Dermis blood vessel endothelial cell (primary cell): Measurements from ENCODE around the gene LARP1. TPM values are rescaled to one million over a fixed set of nuclear protein-coding genes. Genes with fewer than 3 reads are reported as not detected.
"Not testable (repeated sequence)": the region's sequence is repeated elsewhere in the genome, so short reads cannot be mapped to it uniquely, and the experiment has no call there.

ENCODE experiments used
- DNase-seq: peaks from one replicate; pipeline ENCODE4 v3.0.0; 2010
- total RNA-seq: library from RNA; depleted of rRNA; stranded (reverse); fragments of >200 nt; gene quantifications from 2 replicates; pipeline ENCODE4 v1.2.3, GENCODE V29; 2014

LARP1 gene
- total RNA-seq, 1 donor from 2014 or later, result 43.7 TPM

DNA sequence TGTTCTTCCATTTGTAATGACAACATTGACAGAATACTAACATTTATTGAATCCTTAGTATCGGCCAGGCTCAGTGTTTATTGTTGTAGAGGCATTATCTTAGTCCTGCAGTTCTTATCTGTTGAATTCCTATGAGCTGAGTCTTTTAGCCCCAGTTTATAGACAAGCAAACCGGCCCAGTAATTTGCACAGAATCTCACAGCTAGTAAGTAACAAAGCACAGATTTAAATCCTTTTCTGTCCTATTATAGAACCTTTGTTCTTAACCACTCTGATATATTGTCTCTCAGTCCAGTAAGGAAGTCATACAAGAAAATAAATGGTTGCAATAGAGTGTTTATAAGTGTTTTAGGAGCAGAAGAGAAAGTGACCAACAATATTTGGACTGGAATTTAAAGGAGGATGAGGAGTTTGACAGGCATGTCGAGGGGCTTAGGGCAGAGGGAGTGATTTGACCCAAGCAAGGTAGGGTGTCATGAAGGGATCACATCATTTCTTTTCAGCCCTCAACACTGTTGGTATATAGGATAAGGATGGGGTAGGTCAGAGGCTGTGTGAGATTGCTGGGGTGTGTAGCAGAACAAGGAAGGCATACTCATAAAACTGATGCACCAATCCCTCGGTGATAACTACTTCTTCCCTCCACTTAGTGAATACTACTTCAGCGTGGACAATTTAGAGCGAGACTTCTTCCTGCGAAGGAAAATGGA is 39.5 kb downstream of the LARP1 start:
- peak; percentile 29 for DNase-seq

GRCh38 chr5:154795235-154795596 is 40.0 kb downstream of the LARP1 start:
- no peak for DNase-seq

DNA sequence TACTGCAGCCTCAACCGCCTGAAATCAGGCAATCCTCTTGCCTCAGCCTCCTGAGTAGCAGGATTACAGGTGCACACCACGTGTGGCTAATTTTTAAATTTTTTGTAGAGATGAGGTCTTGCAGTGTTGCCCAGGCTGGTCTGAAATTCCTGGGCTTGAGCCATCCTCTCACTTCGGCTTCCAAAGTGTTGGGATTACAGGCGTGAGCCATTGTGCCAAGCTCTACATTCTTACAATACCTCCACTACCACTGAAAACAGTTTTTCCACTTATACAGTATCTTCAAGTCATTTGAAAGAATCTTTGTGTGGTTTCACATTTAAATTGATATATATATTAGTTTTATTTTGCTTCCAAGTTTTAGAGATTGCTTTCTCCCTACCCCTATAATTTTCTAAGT is 42.6 kb downstream of the LARP1 start:
- DNase-seq, result no peak

DNA sequence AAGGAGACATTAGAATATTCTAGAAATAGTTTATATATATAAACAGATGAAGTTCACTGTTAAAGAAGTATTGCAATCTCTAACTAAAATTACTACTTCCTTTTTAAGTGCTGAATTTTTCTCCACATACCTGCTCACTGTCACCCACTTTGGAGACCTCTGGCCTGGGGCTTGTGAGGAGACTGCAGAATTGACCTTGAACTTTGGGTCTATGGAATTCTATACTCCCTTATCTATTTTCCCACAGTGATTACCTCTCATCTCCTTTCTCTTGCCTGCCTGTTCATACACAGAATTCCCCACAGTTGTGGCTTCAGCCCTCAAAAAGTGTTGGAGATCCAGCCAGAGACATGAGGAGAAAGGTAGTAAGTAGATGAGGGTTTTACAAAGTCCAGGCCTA is 45.4 kb downstream of the LARP1 start:
- DNase-seq, result no peak

DNA sequence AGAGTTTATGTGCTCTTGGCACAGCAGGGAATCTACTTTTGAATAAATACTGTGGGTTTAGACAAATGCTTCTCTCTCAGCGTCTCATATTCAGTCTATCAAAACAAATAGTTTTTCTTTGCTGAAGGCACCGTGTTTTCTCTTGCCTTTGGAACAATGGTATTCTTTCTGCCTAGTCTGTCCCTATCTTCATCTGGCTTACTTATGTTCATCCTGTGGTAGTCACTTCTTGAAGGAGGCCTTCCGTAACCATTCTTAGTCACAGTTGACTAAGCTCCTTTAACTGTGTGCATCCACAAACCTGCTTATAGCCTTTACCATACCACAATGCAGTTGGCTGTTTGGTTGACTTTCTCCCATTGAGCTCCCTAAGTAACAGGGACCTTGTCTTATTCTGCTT is 45.9 kb downstream of the LARP1 start:
- DNase-seq, result peak; percentile 16

GRCh38 chr5:154802050-154802449 is 46.9 kb downstream of the LARP1 start:
- no peak for DNase-seq

GRCh38 chr5:154806176-154806575 is 51.0 kb downstream of the LARP1 start:
- DNase-seq, result no peak

DNA sequence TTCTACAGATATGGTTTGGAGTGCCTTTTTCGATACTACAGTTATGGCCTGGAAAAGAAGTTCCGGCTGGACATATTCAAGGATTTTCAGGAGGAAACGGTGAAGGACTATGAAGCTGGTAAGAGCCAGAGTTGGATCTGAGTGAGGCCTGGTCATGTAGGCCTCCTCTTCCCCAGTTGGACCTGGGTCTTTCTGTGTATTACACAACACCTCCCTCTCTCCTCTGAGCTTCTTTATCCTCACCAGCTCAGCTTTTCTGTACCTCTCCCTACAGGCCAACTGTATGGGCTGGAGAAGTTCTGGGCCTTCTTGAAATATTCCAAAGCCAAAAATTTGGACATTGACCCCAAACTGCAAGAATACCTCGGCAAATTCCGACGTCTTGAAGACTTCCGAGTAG is 56.1 kb downstream of the LARP1 start:
- no peak for DNase-seq

- DNase-seq, result peak; percentile 90
Measured at GRCh38 chr5:154811653-154812465, 56.7 kb downstream of the LARP1 start.

DNA sequence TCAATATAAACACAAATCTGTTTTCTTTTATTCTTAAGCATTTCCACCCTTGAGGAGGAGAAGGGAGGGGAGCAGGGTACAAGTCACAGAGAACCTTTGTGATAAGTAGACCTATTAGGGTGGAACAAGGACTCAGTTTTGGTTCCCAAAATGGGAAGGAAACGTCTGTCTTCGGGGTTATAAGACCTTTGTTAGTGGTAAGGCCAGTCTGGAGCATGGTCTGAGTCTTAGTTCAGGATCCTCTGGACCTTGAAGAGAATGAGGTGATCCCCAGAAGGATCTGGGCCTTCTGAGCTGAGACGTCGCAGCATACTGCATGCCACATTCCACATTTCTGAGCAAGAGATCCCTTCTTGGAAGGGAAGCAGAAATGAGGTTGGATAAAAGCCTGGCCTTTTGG is 58.0 kb downstream of the LARP1 start:
- no peak for DNase-seq

DNA sequence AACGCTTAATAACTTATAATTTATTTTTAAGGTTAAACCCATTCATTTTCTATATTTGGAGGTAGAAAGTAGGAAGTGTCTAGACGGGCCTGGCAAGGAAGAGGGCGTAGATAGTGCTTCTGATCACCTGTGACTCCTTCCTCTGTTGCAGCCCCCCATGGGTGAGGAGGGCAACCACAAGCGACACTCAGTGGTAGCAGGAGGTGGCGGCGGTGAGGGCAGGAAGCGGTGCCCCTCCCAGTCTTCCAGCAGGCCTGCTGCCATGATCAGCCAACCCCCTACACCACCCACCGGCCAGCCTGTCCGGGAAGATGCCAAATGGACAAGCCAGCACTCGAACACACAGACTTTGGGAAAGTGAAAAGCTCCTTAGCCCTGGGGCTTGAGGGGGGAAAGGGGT is 58.6 kb downstream of the LARP1 start:
- no peak for DNase-seq

DNA sequence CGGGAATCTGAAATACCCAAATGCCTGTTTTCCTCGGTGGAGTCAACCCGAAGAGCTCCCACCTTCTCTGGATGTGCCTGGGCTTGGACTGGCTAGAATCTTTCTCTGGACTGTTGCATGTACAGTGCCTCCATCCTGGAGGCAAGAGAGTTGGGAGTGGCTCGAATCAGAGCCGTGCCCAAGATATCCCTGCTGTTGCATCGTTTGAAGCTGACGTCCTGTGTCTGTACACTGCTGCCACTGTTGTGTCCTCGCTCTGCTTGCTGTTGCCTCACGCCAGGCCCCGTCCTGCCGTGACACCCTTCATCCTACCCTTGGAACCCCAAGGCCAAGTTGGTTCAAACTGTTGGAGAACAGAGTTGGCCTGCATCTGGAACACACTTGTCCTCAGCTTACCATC is 59.8 kb downstream of the LARP1 start:
- DNase-seq, result no peak

DNA sequence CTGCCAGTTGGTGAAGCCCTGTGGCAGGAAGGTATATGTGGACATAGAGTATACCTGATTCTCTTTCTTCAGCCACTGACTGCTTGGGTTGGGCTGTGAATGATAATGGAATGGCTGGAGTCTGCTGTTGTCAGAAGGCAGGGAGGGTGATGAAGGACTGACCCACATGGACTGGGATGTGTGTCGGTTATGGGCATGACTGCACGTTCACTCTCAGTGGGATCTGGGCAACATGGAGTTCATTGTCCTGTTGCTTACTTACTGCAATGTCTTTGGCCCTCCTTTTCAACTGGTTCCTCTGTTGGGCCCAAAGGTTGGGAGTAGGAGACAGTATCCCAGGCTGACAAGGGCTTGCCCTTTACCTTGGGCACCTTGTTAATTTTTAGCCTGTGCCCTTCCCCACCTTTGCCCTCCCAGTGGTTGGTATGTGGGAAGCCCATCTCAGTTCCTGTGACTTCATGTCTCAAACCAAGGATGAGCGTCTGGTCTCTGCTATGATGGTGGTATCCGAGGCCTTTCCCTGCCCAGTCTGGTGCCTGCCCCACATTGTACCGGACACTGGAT is 60.6 kb downstream of the LARP1 start:
- no peak for DNase-seq

- peak; percentile 57 for DNase-seq
Measured at GRCh38 chr5:154816891-154817492, 61.8 kb downstream of the LARP1 start.

GRCh38 chr5:154817815-154818214 is 62.6 kb downstream of the LARP1 start:
- DNase-seq, result no peak

GRCh38 chr5:154818471-154819116 is 63.4 kb downstream of the LARP1 start:
- no peak for DNase-seq

DNA sequence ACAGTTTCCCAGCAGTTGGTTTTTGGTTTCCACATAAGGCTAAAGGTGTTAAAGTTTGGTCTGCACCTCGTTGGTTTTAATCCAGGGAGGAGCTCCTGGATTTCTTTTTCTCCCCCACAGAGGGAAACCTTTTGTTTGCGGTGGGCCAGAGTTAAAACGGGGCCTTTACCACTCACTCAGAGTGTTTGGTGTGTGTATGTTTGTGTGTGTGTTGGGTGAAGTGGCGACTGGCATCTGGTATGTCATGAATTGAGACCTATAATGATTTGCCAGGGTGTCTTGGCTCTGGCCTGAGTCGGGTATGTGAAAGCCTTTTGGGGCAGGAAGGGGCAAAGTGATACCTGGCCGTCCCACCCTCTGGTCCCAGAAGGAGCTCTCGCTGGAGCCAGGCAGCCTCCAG is 64.4 kb downstream of the LARP1 start:
- DNase-seq, result no peak

DNA sequence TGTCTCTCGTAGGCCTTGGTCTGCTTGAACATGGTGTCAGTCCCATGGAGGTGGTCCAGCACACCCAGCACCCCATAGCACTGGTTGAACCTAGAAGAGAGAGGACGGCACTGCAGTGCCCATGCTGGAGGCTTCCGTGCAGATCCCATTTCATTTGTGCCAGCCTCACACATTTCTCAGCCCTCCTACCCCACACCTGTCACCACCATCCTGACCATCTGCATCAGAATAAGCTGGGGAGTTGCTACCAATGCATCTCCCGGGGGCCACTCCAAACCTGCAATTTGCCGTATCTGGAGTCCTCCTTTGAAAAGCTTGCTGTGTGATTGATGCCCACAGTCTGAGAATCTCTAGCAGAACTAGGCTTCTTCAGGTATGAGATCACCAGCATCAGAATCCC is 65.2 kb downstream of the LARP1 start:
- no peak for DNase-seq

- not testable (repeated sequence) for DNase-seq
Measured at GRCh38 chr5:154822896-154823295, 67.7 kb downstream of the LARP1 start.

DNA sequence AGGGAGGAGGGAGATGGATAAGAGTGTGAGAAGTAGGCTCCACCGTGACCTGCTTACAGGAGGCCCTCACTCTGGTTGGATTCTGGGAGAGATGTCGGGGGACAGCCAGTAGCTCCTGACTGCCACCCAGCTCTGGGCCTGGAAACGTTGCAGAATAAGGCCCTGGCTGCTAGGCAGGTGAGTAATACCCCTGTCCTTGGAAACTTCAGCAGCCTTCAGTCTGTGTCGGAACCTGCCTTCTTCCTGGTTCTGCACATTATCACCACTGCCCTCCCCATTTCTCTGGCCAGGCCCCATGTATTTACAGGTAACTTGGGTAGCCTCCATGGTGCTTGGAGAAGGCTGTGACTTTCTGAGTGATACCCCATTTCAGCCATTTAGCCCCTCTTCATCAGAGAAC is 68.4 kb downstream of the LARP1 start:
- DNase-seq, result no peak

DNA sequence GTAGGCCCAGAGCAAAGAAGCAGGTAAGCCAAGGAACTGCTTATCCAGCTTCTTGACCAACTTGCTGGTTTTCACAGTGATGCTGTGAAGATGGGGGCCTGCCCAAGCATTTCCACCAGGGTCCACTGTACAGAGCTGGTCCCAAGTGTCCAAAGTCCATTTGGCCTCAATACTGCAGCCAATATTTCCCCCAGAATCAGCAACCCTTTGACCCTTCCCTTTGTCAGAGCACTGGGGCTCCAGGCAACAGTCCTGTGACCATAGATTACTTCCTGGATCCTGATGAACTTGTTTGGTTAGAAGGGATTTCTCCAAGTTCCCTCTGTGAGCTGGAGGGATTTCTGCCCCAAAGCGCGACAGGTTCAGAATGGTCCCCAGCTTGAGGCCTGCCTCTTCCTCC is 68.9 kb downstream of the LARP1 start:
- DNase-seq, result no peak

DNA sequence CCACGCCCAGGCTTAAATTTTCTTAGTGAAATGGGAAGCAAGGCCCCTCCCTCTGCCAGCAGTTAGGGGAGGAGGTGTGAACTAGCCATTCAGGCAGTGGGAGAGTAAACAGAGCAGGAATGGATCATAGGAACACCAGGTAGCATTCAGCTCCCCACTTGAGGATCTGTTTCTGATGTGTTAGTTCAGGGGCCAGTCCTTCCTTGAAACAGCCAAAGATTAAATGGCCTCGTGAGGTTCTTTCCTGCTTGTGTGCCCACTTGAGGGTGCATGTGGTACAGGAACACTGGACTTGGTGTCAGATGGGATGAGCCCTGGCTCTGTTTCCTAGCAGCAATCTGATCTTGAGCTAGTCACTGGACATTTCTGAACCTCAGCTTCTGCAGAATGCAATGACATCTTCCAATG is 74.0 kb downstream of the LARP1 start:
- DNase-seq, result no peak

- no peak for DNase-seq
Measured at GRCh38 chr5:154829589-154830218, 74.5 kb downstream of the LARP1 start.
